DOHH2 (cell line): ENCODE measurements around the gene PRDM10.
A peak's percentile ranks its signal among the peaks of the same experiment; 100 is the strongest.

Experiments used
- H3F3A ChIP-seq: fragments of 200-600 bp; sonication (generic), shearing (Covaris generic); 2 replicates; pipeline ENCODE4 v1.6.0; 2016; ENCODE audit warnings: antibody characterized with exemption, mild to moderate bottlenecking; ENCODE audit not compliant: control insufficient read depth, insufficient read depth
- H3K27ac ChIP-seq: fragments of 200-600 bp; sonication (generic); 2 replicates; pipeline ENCODE4 v1.5.1; 2014; ENCODE audit warnings: low read depth, mild to moderate bottlenecking, low read length, moderate library complexity
- H3K27me3 ChIP-seq: fragments of 200-600 bp; sonication (generic); 2 replicates; pipeline ENCODE4 v1.6.1; 2014; ENCODE audit warnings: mild to moderate bottlenecking, low read length, mixed read lengths; ENCODE audit not compliant: control insufficient read depth
- H3K36me3 ChIP-seq: fragments of 200-600 bp; sonication (generic); 2 replicates; pipeline ENCODE4 v1.6.1; 2014; ENCODE audit warnings: mild to moderate bottlenecking, low read length, moderate library complexity, mixed read lengths; ENCODE audit not compliant: control insufficient read depth
- H3K4me1 ChIP-seq: fragments of 200-600 bp; sonication (generic); 2 replicates; pipeline ENCODE4 v1.6.1; 2014; ENCODE audit warnings: mild to moderate bottlenecking, low read length, mixed read lengths; ENCODE audit not compliant: control insufficient read depth
- H3K4me2 ChIP-seq: fragments of 200-600 bp; sonication (generic); 2 replicates; pipeline ENCODE4 v1.6.0; 2014; ENCODE audit warnings: mild to moderate bottlenecking, low read length, moderate library complexity
- H3K4me3 ChIP-seq: fragments of 200-600 bp; sonication (generic); 2 replicates; pipeline ENCODE4 v1.5.1; 2014; ENCODE audit warnings: mild to moderate bottlenecking, low read length, mixed read lengths
- H3K79me2 ChIP-seq: fragments of 200-600 bp; sonication (generic); 2 replicates; pipeline ENCODE4 v1.6.1; 2014; ENCODE audit warnings: mild to moderate bottlenecking, low read length, mixed read lengths; ENCODE audit not compliant: control insufficient read depth
- H3K9me2 ChIP-seq: fragments of 200-600 bp; sonication (generic); replicated peaks from 2 replicates; pipeline ENCODE4 v1.6.1; 2014; ENCODE audit warnings: mild to moderate bottlenecking, low read length, mixed read lengths; ENCODE audit not compliant: control insufficient read depth
- H3K9me3 ChIP-seq: fragments of 200-600 bp; sonication (generic); 2 replicates; pipeline ENCODE4 v1.6.1; 2014; ENCODE audit warnings: antibody characterized with exemption, low read length, mixed read lengths; ENCODE audit not compliant: control insufficient read depth, insufficient read depth
- H4K20me1 ChIP-seq: fragments of 200-600 bp; sonication (generic); 2 replicates; pipeline ENCODE4 v1.6.0; 2014; ENCODE audit warnings: low read depth, mild to moderate bottlenecking, antibody characterized with exemption, low read length, moderate library complexity; ENCODE audit not compliant: control insufficient read depth, insufficient read depth
- EZH2phosphoT487 ChIP-seq: fragments of 200-600 bp; sonication (generic); IDR thresholded peaks from 2 replicates; pipeline ENCODE4 v1.6.1; 2017; ENCODE audit warnings: borderline replicate concordance, mild to moderate bottlenecking, antibody characterized with exemption, low read length, moderate library complexity, mixed read lengths
- TF ChIP-seq, protein P1 (sequence below): fragments of 200-600 bp; sonication (generic); IDR thresholded peaks from one replicate; pipeline ENCODE4 v1.5.1; 2014; ENCODE audit warnings: antibody characterized with exemption, mild to moderate bottlenecking, low read depth, low read length; ENCODE audit not compliant: poor library complexity, severe bottlenecking

Gene PRDM10

GRCh38 chr11:129905402-129905801 lies 97.2 kb downstream of the PRDM10 start:
- no peaks in the 10 kb centered on the region for H3K79me2 ChIP-seq
- TF ChIP-seq, protein P1, sequence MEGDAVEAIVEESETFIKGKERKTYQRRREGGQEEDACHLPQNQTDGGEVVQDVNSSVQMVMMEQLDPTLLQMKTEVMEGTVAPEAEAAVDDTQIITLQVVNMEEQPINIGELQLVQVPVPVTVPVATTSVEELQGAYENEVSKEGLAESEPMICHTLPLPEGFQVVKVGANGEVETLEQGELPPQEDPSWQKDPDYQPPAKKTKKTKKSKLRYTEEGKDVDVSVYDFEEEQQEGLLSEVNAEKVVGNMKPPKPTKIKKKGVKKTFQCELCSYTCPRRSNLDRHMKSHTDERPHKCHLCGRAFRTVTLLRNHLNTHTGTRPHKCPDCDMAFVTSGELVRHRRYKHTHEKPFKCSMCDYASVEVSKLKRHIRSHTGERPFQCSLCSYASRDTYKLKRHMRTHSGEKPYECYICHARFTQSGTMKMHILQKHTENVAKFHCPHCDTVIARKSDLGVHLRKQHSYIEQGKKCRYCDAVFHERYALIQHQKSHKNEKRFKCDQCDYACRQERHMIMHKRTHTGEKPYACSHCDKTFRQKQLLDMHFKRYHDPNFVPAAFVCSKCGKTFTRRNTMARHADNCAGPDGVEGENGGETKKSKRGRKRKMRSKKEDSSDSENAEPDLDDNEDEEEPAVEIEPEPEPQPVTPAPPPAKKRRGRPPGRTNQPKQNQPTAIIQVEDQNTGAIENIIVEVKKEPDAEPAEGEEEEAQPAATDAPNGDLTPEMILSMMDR = no peak
- TF ChIP-seq EZH2phosphoT487 = no peak
- no peaks in the 10 kb centered on the region for H3K4me1 ChIP-seq
- H3K27me3 ChIP-seq = no peaks in the 10 kb centered on the region
- no peaks in the 10 kb centered on the region for H3F3A ChIP-seq
- no peaks in the 10 kb centered on the region for H3K9me3 ChIP-seq
- H3K27ac ChIP-seq = no peak overlapping the region
- no peaks in the 10 kb centered on the region for H4K20me1 ChIP-seq
- H3K4me3 ChIP-seq = no peak overlapping the region
- H3K36me3 ChIP-seq = peaks cover 93% of the 10 kb centered on the region
- no peak overlapping the region for H3K4me2 ChIP-seq
- H3K9me2 ChIP-seq = no peaks in the 10 kb centered on the region

DNA sequence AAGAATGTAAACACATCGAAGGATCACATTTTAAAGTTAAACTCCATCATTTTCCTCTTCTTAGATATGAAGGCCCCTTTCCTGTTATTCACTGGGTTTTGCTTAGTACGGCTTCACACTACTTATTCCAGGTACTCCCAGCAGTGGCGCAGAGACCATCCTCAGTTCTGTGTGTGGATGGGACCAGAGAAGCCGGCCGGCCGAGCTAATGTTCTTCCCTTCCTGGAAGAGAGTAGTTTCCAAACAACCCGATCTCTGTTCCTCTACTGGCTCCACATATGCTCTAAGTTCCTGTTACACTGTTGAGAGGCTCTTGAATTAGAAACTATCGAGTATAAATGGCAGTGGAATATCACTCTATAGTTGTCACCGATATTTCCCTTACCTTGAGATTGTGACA lies 106.6 kb downstream of the PRDM10 start:
- Histone ChIP-seq H3K9me2 (no peaks in the 10 kb centered on the region), H3K9me3 (no peaks in the 10 kb centered on the region), H3F3A (peaks cover 12% of the 10 kb centered on the region), H3K4me1 (peaks cover 19% of the 10 kb centered on the region), H4K20me1 (peaks cover 4% of the 10 kb centered on the region; the same call in 1 of the 2 replicates), H3K27me3 (no peaks in the 10 kb centered on the region), H3K79me2 (peaks cover 34% of the 10 kb centered on the region), H3K4me2 (peak overlapping the region; percentile 60), H3K27ac (no peak overlapping the region), H3K4me3 (peak overlapping the region; percentile 83), H3K36me3 (peaks cover 53% of the 10 kb centered on the region)
- TF ChIP-seq, protein P1 = no peak
- TF ChIP-seq EZH2phosphoT487 = no peak

DNA sequence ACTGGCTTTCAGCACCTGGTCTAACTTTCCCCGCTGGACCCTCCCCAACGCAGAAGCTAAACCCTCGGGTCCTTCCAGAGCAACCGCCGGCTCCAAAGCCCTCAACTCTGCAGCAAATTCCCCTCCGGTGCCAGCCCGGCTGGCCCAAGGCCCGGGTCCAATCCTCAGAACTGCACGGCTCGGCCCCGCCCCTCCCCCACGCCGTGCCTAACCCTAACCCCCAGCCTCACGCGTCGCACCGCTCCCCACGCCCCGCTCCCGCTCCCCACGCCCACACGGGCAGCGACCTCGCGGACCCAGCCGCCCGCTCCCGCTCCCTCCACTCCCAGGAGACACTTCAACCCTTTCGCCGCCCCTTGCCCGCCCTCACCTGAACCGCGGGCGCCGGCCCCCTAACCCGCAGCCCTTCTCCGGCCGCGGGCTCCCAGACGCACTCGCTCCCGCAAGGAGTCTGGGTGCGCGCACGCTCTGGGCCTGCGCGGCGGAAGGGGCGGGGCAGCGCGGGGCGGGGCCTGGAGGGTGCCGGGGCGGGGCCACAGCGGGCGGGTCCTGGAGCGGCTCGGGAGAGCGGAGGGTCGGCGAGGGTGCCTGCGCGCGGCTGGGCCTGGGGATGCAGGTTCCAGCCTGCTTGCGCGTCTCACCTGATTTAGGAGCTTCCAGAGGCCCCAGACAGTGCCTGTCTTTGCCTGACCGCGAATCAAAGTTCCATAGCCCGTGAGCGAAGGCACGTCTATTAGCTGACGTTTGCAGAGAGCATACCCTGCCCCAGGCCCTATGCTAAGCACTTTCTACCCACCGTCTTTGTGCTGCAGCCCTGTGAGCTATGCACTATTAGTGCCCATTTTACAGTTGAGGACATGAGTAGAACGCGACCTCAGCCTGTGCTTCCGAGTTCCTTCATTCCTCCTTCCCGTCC lies 107.3 kb downstream of the PRDM10 start, which contains the start of gene NFRKB:
TSS of gene NFRKB (minus strand) at position 453 of the 916 bp plus-strand sequence. CDS start 2,729 bp downstream, outside the sequence.
- H3K4me2 ChIP-seq = peak within 1 kb of the TSS; percentile 60
- H3K4me3 ChIP-seq = peak within 1 kb of the TSS; percentile 83
- peaks cover 4% of the 10 kb centered on the region; the same call in 1 of the 2 replicates for H4K20me1 ChIP-seq
- H3K27me3 ChIP-seq = no peaks in the 10 kb centered on the region
- H3K79me2 ChIP-seq = peaks cover 34% of the 10 kb centered on the region
- no peak for TF ChIP-seq EZH2phosphoT487
- TF ChIP-seq, protein P1 = no peak
- no peaks in the 10 kb centered on the region for H3K9me2 ChIP-seq
- peaks cover 49% of the 10 kb centered on the region for H3K36me3 ChIP-seq
- H3K9me3 ChIP-seq = no peaks in the 10 kb centered on the region
- peaks cover 19% of the 10 kb centered on the region for H3K4me1 ChIP-seq
- H3K27ac ChIP-seq = peak within 1 kb of the TSS; percentile 9; the same call in 1 of the 2 replicates
- peaks cover 12% of the 10 kb centered on the region for H3F3A ChIP-seq
